Endothelial cell of umbilical vein (primary cell): ENCODE results near the gene LCN15. TPM values are rescaled to one million over a fixed set of nuclear protein-coding genes. Genes with fewer than 3 reads are reported as not detected.

Source experiments
- BruUV-seq: library from RNA; stranded (reverse); fragments of 400-500 nt; replicated peaks from 2 replicates; lab custom pipeline; 2021; lab: Mats Ljungman, UMichigan
- CTCF ChIA-PET: fragments of 300-600, 350-600 bp; sonication (Branson Sonifier 250); formaldehyde crosslinking; loops from one replicate; lab custom pipeline; 2021; ENCODE audit warnings: antibody characterized with exemption, inconsistent platforms; lab: Charles Lee
- POLR2A ChIA-PET: fragments of 300-600, 350-600 bp; sonication (Branson Sonifier 250); formaldehyde crosslinking; loops from one replicate; lab custom pipeline; 2021; ENCODE audit warnings: antibody characterized with exemption, inconsistent platforms; lab: Charles Lee
- DNase-seq: peaks from one replicate; pipeline ENCODE4 v3.0.0-alpha.2; 2011; ENCODE audit warnings: low read depth, low spot score
- FAIRE-seq: peaks from 2 replicates; lab custom pipeline; 2011; peaks lifted over from hg19 to GRCh38; lab: Jason Lieb, UNC
- H2AFZ ChIP-seq: 2 replicates; pipeline ENCODE4 v1.6.0; 2012; ENCODE audit warnings: low read depth, low read length, control low read depth, inconsistent platforms
- H3K27ac ChIP-seq: 2 replicates; pipeline ENCODE4 v1.5.1; 2011; ENCODE audit warnings: low read depth, mild to moderate bottlenecking, control low read depth, low read length, moderate library complexity; ENCODE audit not compliant: insufficient read depth
- H3K27me3 ChIP-seq, 2 experiments: 2 replicates each; pipeline versions ENCODE4 v1.6.0 to v1.6.1; 2011; ENCODE audit warnings: low read length in 2 of 2, mixed read lengths in 1 of 2; ENCODE audit not compliant: control insufficient read depth in 2 of 2, insufficient read depth in 2 of 2
- H3K36me3 ChIP-seq, 2 experiments: 2 replicates in 1 of 2; 3 replicates in 1 of 2; pipeline ENCODE4 v1.5.1; 2011; ENCODE audit warnings: low read length in 2 of 2, mild to moderate bottlenecking in 1 of 2, moderate library complexity in 1 of 2; ENCODE audit not compliant: control insufficient read depth in 2 of 2, insufficient read depth in 2 of 2; ENCODE audit errors: extremely low read depth in 1 of 2
- H3K4me1 ChIP-seq: 3 replicates; pipeline ENCODE4 v1.5.1; 2011; ENCODE audit warnings: mild to moderate bottlenecking, low read length; ENCODE audit not compliant: control insufficient read depth, insufficient read depth; ENCODE audit errors: extremely low read depth
- H3K4me2 ChIP-seq: 2 replicates; pipeline ENCODE4 v1.6.1; 2011; ENCODE audit warnings: low read length, control low read depth, mixed read lengths; ENCODE audit not compliant: insufficient read depth
- H3K4me3 ChIP-seq, 3 experiments: fragments of 200-600 bp in 1 of 3; sonication (generic), shearing (Covaris generic) in 1 of 3; replicated peaks in 1 of 3; 2 replicates each; pipeline ENCODE4 v1.5.1; 2011 to 2016; ENCODE audit warnings: control low read depth in 3 of 3, low read length in 3 of 3, mild to moderate bottlenecking in 2 of 3, inconsistent platforms in 1 of 3, low read depth in 1 of 3, moderate library complexity in 1 of 3; ENCODE audit not compliant: insufficient read depth in 1 of 3
- H3K79me2 ChIP-seq: 2 replicates; pipeline ENCODE4 v1.6.0; 2012; ENCODE audit warnings: low read length, inconsistent platforms; ENCODE audit not compliant: control insufficient read depth, insufficient read depth
- H3K9ac ChIP-seq: replicated peaks from 2 replicates; pipeline ENCODE3; 2011; ENCODE audit warnings: low read length, control low read depth; ENCODE audit not compliant: insufficient read depth; ENCODE audit errors: extremely low read depth
- H3K9me1 ChIP-seq: replicated peaks from 3 replicates; pipeline ENCODE4 v1.6.0; 2011; ENCODE audit warnings: mild to moderate bottlenecking, low read length; ENCODE audit not compliant: control insufficient read depth, insufficient read depth; ENCODE audit errors: extremely low read depth
- H3K9me3 ChIP-seq: replicated peaks from 2 replicates; pipeline ENCODE4 v1.5.1; 2012; ENCODE audit warnings: low read length, inconsistent platforms; ENCODE audit not compliant: control insufficient read depth, insufficient read depth
- H4K20me1 ChIP-seq: replicated peaks from 2 replicates; pipeline ENCODE3; 2011; ENCODE audit warnings: mild to moderate bottlenecking, low read length; ENCODE audit not compliant: control insufficient read depth, insufficient read depth; ENCODE audit errors: extremely low read depth
- EZH2 ChIP-seq: IDR thresholded peaks from 2 replicates; pipeline ENCODE4 v1.6.1; 2012; ENCODE audit warnings: borderline replicate concordance, low read depth, mild to moderate bottlenecking, moderate library complexity, low read length, inconsistent platforms; ENCODE audit not compliant: severe bottlenecking
- FOS ChIP-seq: IDR thresholded peaks from 2 replicates; pipeline ENCODE4 v1.6.1; 2011; ENCODE audit warnings: mild to moderate bottlenecking, low read length, moderate library complexity, borderline replicate concordance; ENCODE audit not compliant: insufficient read depth
- GATA2 ChIP-seq: IDR thresholded peaks from 2 replicates; pipeline ENCODE4 v1.7.0; 2011; ENCODE audit warnings: low read depth, mild to moderate bottlenecking, moderate library complexity, mixed read lengths, low read length; ENCODE audit not compliant: insufficient read length, insufficient read depth
- JUN ChIP-seq: IDR thresholded peaks from 2 replicates; pipeline ENCODE4 v1.6.1; 2011; ENCODE audit warnings: borderline replicate concordance, low read depth; ENCODE audit not compliant: insufficient read length, insufficient read depth
- MYC ChIP-seq: IDR thresholded peaks from one replicate; pipeline ENCODE4 v1.6.1; 2011; ENCODE audit warnings: mild to moderate bottlenecking, low read depth, low read length
- POLR2A ChIP-seq: IDR thresholded peaks from 2 replicates; pipeline ENCODE4 v1.6.1; 2012; ENCODE audit warnings: low read depth, mild to moderate bottlenecking, control low read depth, low read length
- POLR2AphosphoS5 ChIP-seq: IDR thresholded peaks from 2 replicates; pipeline ENCODE4 v1.6.1; 2012; ENCODE audit warnings: low read depth, mild to moderate bottlenecking, control low read depth, low read length, moderate library complexity; ENCODE audit not compliant: insufficient read depth
- dilution Hi-C: fragments of 300-500 bp; cut with MboI; formaldehyde crosslinking; loops from one replicate; pipeline ENCODE4 v1.15.0; 2019; ENCODE audit warnings: low sequenced_read_pairs; ENCODE audit not compliant: extremely low pct_ligation_motif_present
- intact Hi-C: fragments of 100-400 bp; cut with micrococcal nuclease; formaldehyde crosslinking; loops from one replicate; pipeline ENCODE4 v1.10.0; 2022
- polyA plus RNA-seq, 4 experiments: library from polyadenylated mRNA; depleted of rRNA in 3 of 4; stranded (reverse) in 3 of 4; unstranded in 1 of 4; fragments of >200 nt; gene quantifications; 2 replicates each; pipeline versions ENCODE4 v1.2.1 to v1.2.3, GENCODE V29; 2011 to 2012; ENCODE audit warnings: missing spikeins in 1 of 4
- total RNA-seq: library from RNA; stranded (reverse); gene quantifications from 2 replicates; pipeline ENCODE4 v1.2.3, GENCODE V29; 2021
- TF ChIP-seq, protein P1 (sequence below): IDR thresholded peaks from 2 replicates; pipeline ENCODE4 v1.6.1; 2011; ENCODE audit not compliant: insufficient read depth, insufficient read length
- TF ChIP-seq, protein P2 (sequence below), 2 donors: IDR thresholded peaks; 1 replicate in 1 of 2; 2 replicates in 1 of 2; pipeline ENCODE4 v1.5.1; 2011; ENCODE audit warnings: low read length in 2 of 2, mild to moderate bottlenecking in 2 of 2, moderate library complexity in 2 of 2, control low read depth in 1 of 2, inconsistent platforms in 1 of 2, low read depth in 1 of 2; ENCODE audit not compliant: insufficient read depth in 1 of 2; ENCODE audit errors: extremely low read depth in 1 of 2

LCN15 gene
- total and polyA plus RNA-seq, 2 donors (not counting 3 experiments of a cell fraction or from before 2014, with no cell fraction given): not detected

DNA sequence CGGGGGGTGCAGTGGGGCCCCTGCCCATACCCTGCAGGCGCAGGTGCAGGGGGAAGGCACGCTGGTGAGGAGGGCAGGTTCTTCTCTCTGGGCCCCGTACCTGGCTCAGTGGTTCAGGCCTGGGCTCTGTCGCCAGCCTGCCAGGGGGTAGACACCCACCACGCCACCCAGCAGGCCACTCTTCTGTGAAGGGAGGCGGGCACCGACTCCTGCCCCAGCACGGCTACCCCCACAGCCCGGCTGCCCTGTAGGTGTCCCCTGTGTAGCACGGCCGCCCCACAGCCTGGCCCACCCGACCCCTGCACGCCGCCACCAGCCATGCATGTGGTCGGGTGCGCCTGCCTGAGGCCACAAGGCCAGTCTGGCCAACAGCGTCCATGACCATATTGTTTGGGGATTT lies 17.7 kb downstream of the LCN15 start:
- TF ChIP-seq, protein P1, sequence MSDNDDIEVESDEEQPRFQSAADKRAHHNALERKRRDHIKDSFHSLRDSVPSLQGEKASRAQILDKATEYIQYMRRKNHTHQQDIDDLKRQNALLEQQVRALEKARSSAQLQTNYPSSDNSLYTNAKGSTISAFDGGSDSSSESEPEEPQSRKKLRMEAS: no peak
- no peak for TF ChIP-seq MYC
- no peak for TF ChIP-seq POLR2AphosphoS5
- CTCF ChIA-PET: interaction anchor here (6.0 kb wide), 1 partner anchor 17 kb away, joined by 31 read pairs; no protein-coding TSS in a partner anchor
- H3K79me2 ChIP-seq: no peaks in the 10 kb centered on the region
- no peaks in the 10 kb centered on the region for H3K36me3 ChIP-seq
- no peaks in the 10 kb centered on the region for H3K4me1 ChIP-seq
- no peaks in the 10 kb centered on the region for H4K20me1 ChIP-seq
- peaks cover 5% of the 10 kb centered on the region in 2 experiments for H3K27me3 ChIP-seq
- FAIRE-seq (no peak), DNase-seq (no peak)
- no TSS peak for BruUV-seq
- intact Hi-C loops (no loop called here), dilution Hi-C loops (no loop called here)
- no peak overlapping the region for H2AFZ ChIP-seq
- H3K4me3 ChIP-seq: no peak overlapping the region
- POLR2A ChIA-PET: no interaction called here
- H3K27ac ChIP-seq: no peak overlapping the region
- H3K9me1 ChIP-seq: no peaks in the 10 kb centered on the region
- H3K9me3 ChIP-seq: no peaks in the 10 kb centered on the region
- H3K9ac ChIP-seq: no peak overlapping the region
- H3K4me2 ChIP-seq: no peak overlapping the region

GRCh38 chr9:136746155-136746490 lies 18.2 kb downstream of the LCN15 start:
- H3K9ac ChIP-seq: no peak overlapping the region
- peaks cover 2 to 5% of the 10 kb centered on the region in 2 experiments for H3K27me3 ChIP-seq
- H3K27ac ChIP-seq: no peak overlapping the region
- H4K20me1 ChIP-seq: no peaks in the 10 kb centered on the region
- no peaks in the 10 kb centered on the region for H3K79me2 ChIP-seq
- ChIA-PET POLR2A (interaction anchor here (0.6 to 1.3 kb wide), 2 partner anchors 18 to 36 kb away, joined by 3 to 9 read pairs; no protein-coding TSS in a partner anchor), CTCF (interaction anchor here (1.3 to 6.0 kb wide), 3 partner anchors 12 to 17 kb away, joined by 3 to 31 read pairs (median 3); partner anchors contain the start of gene LCN8)
- intact Hi-C loops (no loop called here), dilution Hi-C loops (no loop called here)
- BruUV-seq: no TSS peak
- H3K9me1 ChIP-seq: no peaks in the 10 kb centered on the region
- H3K4me2 ChIP-seq: no peak overlapping the region
- DNase-seq (no peak), FAIRE-seq (no peak)
- no peak overlapping the region for H3K4me3 ChIP-seq
- no peaks in the 10 kb centered on the region for H3K36me3 ChIP-seq
- H2AFZ ChIP-seq: no peak overlapping the region
- H3K9me3 ChIP-seq: no peaks in the 10 kb centered on the region
- TF ChIP-seq POLR2AphosphoS5 (no peak), POLR2A (no peak), JUN (no peak), GATA2 (no peak), EZH2 (no peak), MYC (no peak), FOS (no peak)
- TF ChIP-seq, protein P1: no peak
- TF ChIP-seq, protein P2, sequence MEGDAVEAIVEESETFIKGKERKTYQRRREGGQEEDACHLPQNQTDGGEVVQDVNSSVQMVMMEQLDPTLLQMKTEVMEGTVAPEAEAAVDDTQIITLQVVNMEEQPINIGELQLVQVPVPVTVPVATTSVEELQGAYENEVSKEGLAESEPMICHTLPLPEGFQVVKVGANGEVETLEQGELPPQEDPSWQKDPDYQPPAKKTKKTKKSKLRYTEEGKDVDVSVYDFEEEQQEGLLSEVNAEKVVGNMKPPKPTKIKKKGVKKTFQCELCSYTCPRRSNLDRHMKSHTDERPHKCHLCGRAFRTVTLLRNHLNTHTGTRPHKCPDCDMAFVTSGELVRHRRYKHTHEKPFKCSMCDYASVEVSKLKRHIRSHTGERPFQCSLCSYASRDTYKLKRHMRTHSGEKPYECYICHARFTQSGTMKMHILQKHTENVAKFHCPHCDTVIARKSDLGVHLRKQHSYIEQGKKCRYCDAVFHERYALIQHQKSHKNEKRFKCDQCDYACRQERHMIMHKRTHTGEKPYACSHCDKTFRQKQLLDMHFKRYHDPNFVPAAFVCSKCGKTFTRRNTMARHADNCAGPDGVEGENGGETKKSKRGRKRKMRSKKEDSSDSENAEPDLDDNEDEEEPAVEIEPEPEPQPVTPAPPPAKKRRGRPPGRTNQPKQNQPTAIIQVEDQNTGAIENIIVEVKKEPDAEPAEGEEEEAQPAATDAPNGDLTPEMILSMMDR (IDR thresholded peaks at IDR 0.05; ENCODE audit: extremely low read depth in 1 of 2, insufficient read depth in 1 of 2, low read depth in 1 of 2, low read length in 2 of 2): no peak
- H3K4me1 ChIP-seq: no peaks in the 10 kb centered on the region
